ENCODE results near the gene GLI1.

GLI1 gene

DNA sequence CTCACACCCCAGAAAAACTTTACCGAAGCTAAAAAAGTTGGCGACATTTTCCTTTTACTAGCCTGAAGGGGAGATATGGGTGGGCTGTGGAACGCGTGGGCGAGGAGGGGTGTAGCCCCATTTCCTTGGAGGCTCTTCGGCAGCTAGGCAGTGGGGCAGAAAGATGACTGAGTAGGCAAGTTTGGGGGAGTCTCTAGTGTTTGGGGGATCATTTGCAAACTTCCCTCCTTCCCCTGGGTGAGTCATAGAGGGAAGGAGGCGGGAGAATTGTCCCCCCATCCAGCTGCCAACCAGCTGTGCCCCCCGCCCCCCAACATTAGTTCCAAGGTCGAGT, 2.3 kb downstream of the GLI1 start:
- no peak for DNase-seq

DNA sequence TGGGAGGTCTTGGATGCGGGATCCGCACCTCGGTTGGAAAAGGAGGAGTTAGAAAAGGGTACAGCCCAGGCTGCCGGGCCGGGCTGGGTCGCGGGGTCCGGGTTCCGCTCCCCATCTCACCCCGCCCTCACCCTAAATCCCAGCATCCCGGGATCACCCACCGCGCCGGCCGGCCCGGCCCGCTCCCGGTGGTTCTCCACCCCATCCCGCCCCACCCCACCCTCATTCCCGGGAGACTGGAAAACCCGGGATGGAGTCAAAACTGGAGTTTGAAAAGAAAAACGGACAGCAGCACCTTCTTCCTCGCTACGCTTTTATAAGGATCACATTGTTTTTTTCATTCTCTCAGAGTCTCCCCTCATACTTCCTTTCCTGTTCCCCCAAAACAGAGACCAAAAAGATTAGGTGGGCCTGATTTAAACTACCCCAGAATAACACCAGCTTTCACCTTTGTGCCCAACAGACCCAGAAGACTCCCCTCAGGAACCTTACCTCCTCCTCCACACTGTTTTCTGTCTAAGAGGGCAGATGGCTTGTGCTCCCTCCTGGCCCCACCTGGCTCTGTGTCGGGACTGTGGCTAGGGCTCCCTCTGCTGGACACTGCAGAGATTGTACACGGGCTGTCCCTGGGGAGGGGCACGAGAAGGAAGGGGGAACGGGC, 2.8 kb downstream of the GLI1 start:
- peak; percentile 88 for DNase-seq

DNA sequence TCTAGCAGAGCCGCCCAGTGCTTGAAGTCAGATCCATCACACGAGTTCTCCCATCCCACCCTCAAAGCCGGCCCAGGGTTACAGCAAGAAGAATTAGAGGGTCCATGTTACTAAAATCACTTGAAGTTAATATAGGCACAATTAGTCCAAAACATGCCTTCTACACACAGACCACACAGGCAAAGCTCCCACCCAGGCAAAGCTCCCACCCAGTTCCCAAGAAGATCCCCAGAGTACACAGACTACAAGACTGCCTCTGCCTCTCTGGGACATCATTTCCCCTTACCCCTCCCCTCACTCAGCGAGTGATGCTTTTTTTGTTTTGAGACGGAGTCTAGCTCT, 3.3 kb downstream of the GLI1 start:
- DNase-seq: no peak

DNA sequence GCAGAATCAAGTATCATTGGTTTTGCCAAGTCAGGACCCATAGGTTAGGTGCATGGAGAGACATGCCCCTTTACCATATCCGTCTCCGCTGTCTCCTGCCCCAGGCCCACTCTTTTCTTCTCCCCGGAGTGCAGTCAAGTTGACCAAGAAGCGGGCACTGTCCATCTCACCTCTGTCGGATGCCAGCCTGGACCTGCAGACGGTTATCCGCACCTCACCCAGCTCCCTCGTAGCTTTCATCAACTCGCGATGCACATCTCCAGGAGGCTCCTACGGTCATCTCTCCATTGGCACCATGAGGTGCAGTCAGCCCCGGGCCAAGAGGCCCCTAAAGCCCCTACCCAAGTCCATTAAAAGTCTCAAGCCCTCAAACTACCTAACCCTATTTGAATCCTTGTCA, 5.0 kb downstream of the GLI1 start:
- DNase-seq: no peak

DNA sequence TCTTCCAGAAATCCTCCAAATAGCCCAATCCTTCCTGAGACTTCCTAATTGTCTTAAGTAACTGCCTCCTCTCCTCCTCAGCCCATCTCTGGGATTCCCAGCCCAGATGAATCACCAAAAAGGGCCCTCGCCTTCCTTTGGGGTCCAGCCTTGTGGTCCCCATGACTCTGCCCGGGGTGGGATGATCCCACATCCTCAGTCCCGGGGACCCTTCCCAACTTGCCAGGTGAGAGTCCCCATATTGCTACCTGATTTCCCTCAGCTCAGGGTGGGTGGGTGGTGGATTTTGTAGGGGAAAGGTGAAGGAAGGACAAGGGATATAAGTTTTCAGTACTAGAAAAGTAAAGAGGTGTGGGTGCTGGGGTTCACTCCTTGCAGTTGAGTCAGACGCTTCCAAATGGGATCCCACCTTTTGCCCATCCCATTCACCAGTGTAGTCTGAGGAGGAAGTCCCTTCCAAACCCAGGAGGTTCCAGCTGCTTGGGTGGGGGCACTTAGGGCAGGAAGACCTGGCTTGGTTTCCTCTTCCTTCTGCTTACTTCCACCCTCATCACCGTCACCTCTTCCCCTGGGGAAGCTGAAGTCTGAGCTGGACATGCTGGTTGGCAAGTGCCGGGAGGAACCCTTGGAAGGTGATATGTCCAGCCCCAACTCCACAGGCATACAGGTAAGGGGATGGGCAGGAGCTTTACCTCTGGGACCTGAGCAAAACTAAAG, 5.6 kb downstream of the GLI1 start:
- DNase-seq: no peak

DNA sequence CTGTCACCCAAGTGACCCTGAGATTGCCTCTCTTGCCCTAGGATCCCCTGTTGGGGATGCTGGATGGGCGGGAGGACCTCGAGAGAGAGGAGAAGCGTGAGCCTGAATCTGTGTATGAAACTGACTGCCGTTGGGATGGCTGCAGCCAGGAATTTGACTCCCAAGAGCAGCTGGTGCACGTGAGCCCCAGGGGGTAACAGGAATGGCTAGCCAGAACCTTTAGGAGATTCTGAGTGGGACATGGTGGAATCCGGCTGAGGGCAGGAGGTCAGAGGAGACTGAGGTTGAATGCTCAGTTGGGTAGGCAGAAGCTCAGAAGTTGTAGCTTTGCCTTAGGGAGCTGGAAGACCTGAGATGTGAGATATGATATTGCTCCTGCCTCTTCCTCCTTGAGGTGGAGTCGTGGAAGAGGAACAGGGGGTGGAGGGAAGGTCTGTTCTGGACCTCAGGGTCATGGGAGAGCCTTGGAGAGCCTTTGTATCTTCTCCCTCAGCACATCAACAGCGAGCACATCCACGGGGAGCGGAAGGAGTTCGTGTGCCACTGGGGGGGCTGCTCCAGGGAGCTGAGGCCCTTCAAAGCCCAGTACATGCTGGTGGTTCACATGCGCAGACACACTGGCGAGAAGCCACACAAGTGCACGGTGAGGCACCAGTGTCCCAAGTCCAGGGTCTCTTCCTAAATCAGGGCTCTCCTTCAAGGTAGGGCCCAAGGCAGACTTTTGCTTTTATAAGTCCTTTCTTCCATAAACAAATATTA, 6.3 kb downstream of the GLI1 start:
- no peak for DNase-seq

DNA sequence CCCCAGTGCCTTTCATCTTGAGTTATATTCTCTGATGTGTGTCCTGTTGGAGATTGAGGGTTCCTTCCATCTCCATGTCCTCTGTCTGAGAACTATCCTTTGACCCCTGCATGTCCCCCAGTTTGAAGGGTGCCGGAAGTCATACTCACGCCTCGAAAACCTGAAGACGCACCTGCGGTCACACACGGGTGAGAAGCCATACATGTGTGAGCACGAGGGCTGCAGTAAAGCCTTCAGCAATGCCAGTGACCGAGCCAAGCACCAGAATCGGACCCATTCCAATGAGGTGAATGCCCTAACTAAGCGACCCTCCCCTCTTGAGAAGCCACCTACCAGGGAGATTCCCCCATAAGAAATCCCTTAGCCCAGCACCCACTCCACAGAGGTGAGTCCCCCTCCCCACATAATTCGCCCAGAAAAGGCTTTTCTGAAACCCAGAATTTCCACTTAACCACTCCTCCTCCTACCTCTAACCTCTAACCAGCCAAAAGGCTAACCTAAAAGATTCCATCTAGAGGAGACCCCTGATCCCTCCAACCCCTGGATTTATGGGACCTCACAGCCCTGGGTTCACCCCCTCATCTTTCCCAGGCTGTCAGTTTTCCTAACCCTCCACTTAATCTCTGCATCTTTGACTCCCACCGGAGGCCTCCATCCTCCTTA, 7.8 kb downstream of the GLI1 start:
- DNase-seq: no peak

DNA sequence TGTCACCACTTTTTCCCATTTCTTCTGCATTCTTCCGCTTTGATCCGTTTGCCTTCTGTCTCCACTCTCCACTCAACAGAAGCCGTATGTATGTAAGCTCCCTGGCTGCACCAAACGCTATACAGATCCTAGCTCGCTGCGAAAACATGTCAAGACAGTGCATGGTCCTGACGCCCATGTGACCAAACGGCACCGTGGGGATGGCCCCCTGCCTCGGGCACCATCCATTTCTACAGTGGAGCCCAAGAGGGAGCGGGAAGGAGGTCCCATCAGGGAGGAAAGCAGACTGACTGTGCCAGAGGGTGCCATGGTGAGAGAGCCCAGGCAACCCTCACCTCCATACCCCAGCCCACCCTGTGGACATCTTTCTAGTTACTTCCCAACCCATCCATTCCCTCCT, 8.3 kb downstream of the GLI1 start:
- DNase-seq: no peak

DNA sequence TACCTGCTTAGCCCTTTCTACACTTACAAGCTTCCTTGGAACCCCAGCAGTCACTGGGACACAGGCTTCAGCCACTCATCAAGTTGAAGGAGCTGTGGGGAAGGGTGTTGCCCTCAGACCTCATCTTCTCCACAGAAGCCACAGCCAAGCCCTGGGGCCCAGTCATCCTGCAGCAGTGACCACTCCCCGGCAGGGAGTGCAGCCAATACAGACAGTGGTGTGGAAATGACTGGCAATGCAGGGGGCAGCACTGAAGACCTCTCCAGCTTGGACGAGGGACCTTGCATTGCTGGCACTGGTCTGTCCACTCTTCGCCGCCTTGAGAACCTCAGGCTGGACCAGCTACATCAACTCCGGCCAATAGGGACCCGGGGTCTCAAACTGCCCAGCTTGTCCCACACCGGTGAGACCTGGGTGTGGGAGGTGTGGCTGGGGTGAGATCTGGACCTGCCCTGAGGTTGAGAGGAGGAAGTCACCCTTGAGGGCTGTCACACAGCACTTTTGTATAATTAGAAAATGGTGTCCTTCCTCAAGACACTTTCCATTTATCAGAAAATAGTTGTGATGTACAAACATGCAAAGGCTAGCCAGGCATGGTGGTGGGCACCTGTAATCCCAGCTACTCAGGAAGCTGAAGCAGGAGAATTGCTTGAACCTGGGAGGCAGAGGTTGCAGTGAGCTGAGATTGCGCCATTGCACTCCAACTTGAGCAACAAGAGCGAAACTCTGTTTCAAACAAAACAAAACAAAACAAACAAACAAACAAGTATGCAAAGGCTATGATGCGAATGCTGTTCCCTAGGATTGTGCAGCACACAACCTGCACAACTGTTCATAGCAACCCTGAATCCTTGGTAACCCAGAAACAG, 9.9 kb downstream of the GLI1 start:
- no peak for DNase-seq

DNA sequence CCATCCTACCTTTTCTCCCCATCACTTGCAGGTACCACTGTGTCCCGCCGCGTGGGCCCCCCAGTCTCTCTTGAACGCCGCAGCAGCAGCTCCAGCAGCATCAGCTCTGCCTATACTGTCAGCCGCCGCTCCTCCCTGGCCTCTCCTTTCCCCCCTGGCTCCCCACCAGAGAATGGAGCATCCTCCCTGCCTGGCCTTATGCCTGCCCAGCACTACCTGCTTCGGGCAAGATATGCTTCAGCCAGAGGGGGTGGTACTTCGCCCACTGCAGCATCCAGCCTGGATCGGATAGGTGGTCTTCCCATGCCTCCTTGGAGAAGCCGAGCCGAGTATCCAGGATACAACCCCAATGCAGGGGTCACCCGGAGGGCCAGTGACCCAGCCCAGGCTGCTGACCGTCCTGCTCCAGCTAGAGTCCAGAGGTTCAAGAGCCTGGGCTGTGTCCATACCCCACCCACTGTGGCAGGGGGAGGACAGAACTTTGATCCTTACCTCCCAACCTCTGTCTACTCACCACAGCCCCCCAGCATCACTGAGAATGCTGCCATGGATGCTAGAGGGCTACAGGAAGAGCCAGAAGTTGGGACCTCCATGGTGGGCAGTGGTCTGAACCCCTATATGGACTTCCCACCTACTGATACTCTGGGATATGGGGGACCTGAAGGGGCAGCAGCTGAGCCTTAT, 10.8 kb downstream of the GLI1 start:
- no peak for DNase-seq

DNA sequence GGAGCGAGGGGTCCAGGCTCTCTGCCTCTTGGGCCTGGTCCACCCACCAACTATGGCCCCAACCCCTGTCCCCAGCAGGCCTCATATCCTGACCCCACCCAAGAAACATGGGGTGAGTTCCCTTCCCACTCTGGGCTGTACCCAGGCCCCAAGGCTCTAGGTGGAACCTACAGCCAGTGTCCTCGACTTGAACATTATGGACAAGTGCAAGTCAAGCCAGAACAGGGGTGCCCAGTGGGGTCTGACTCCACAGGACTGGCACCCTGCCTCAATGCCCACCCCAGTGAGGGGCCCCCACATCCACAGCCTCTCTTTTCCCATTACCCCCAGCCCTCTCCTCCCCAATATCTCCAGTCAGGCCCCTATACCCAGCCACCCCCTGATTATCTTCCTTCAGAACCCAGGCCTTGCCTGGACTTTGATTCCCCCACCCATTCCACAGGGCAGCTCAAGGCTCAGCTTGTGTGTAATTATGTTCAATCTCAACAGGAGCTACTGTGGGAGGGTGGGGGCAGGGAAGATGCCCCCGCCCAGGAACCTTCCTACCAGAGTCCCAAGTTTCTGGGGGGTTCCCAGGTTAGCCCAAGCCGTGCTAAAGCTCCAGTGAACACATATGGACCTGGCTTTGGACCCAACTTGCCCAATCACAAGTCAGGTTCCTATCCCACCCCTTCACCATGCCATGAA, 11.5 kb downstream of the GLI1 start:
- no peak for DNase-seq

DNA sequence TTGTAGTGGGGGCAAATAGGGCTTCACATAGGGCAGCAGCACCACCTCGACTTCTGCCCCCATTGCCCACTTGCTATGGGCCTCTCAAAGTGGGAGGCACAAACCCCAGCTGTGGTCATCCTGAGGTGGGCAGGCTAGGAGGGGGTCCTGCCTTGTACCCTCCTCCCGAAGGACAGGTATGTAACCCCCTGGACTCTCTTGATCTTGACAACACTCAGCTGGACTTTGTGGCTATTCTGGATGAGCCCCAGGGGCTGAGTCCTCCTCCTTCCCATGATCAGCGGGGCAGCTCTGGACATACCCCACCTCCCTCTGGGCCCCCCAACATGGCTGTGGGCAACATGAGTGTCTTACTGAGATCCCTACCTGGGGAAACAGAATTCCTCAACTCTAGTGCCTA, 12.1 kb downstream of the GLI1 start:
- no peak for DNase-seq

DNA sequence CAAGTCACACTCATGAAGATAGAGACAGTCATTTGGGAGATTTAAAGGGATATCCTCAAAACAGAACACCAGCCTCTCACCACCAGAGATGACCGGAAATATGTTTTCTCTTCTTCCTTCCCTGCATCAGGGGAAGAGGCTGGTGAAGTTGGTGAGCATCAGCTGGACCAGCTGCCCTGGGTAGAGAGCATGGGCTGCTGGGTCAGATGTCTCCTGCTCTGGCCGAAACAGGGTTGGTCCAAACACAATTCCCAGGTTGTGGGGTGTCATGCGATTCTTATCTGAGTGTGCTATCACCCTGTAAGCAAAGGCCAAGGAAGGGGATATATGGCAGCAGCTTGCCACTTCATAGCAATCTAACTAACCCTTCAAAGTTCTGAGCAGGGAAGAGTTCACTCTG, 12.8 kb downstream of the GLI1 start:
- no peak for DNase-seq

DNA sequence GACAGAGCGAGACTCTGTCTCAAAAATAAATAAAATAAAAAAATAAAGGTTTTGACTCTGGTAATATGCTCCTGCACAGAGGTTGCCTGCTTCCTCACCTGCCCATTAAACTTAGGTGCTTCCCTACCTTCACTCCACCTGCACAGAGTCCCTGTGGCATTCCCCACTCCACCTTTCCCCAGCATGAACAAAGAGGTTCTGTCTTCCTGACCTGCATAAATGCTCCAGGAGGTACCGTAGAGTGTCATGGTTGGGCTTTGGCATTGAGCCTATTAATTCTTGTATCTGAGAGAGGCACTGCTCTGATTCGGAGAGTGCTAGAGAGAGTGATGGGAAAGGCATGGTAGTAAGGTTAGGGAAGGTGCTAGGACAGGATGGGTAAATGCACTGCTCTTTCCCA, 13.8 kb downstream of the GLI1 start:
- no peak for DNase-seq

DNA sequence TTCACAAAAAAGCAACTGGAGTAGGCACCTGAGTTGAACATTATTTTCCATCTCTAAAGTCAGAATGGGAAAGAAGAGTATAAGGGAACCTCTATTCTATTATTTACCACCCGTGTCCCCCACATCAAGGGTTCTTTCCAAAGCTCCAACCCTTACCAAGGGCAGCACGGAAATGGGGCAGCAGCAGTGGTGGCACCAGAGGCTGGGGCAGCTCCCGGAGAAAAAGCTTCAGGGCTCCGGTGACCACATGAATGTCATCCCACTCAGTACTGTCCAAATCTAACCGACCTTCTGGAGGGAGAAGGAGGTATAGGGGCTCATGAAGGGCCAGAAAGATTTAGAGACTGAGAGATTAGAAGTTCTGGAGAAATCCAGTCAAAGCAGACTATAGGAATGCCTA, 14.3 kb downstream of the GLI1 start:
- DNase-seq: no peak

DNA sequence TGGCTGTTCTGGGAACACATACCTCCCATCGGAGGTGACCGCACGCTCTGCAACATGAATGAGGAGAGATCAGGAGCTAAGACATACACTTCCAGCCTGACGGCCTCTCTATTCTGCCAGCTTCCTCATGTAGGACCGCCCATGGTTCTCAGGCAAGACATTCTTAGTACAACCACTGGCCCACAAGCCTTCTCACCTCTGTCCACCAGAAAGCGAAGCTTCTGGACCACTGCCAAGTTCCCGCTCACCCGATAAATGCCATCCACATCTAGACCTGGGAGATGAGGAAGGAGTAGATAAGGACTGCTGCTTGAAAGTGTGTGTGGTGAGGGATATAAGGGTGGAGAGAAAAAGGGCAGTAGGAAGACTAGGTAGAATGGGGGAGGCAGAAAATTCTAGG, 14.8 kb downstream of the GLI1 start:
- no peak for DNase-seq

DNA sequence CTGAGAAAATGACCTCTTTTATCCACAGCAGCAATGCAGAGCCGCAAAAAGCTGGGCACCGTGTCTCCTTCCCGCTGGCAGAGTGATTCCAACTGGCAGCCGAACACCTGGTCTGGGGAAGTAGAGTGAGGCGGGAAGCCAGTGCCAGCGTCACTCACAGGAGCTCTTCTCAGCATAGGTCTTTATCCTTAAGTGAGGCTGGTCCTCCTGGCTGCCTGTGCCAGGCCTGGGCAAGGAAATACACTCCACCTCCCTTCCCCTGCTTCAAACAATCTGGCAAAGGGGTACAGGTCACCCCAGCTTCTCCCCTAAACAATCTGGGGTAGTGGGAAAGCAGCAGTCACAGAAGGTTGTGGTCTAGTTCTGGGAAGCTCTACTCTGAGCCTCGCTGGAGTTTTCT, 15.3 kb downstream of the GLI1 start:
- DNase-seq: no peak

DNA sequence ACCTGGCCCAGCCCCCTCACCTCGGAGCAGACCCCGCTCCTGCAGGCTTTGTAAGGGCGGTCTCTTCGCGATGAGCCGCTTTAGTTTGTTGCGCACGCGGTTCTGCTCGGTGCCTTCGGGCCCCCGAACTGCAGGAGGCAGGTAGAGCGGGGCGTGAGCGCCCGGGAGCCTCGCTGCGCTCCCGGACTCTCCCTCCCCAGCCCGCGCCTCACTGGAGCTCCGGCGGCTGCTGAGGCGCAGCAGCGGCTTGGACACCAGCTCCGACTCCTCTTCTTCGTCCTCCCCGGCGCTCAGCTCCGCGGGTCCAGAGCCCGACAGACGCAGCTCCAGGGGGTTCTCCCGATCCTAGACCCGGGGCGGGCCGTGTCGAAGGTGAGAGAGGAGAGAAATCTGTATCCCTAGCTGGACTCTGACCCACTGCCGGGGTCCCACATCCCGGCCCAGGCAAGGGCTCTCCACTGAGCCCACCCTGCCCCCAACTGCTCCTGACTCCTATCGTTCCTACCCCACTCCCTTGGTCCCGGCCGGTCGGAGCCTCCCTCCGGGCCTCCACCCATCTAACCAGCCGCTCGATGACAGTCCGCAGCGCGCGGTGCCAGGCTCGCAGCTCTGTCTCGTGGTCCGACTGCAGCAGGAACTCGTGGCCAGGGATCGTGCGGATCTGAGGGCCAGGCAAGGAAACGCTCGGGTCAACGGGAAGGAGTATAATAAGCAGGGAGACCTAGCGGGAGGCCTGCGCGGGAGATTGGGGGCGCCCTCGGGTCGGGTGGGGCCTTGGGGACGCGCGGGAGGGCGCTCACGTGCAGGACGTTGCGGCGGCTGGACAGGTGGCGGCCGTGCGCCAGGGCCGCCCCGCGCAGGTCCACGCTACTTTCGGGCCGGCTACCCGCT, 15.9 kb downstream of the GLI1 start:
- DNase-seq: no peak

DNA sequence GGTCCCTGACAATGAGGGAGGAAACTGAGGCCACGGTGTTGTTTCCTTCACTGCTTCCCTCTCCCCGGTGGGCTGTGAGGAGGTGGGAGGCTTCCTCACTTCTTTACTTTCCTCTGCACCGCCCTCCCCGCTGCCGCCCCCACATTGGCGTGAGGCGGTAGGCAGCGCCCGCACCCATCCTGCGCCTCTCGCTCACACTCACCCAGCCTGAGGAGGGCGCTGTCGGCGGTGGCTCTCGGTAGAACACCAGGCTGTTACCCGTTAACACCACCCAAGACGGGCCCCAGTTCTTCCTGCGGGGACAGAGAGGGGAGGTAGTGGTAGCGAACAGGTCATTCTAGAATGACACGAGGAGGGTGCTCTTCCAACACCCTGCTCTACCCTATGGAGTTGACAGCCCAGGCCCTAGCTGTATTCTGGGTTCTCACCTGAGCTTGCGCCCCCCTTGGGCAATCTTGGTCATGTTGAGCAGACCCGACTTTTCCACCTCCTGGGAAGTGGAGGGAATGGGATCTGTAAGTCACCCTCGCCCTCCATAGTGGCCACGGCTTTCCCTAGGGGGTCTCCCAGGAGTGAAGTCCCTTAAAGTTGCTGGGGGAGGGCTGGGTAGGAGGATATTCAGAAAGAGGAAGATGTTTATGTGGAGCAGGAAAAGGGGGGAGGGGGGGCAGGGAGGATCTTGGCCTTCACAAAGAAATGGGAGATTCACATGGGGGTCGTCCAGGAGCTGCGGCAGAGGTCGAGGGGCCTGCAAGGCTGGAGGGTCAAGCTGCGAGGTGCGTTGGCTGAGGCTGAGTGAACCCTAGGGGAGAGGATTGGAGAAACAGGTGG, 16.8 kb downstream of the GLI1 start:
- DNase-seq: peak; percentile 73

Measured in CD4-positive, alpha-beta T cell treated with Interferon gamma for 1 hour (primary cell).